HepG2 (cell line): Measurements from ENCODE around the gene NDUFS7. TPM values are rescaled to one million over a fixed set of nuclear protein-coding genes. Genes with fewer than 3 reads are reported as not detected.

ENCODE experiments used
- ATAC-seq: fragments of 200-7000 bp; cut with Tn5 transposase; 3 replicates; pipeline ENCODE4 v1.9.1; 2020; ENCODE audit warnings: mild to moderate bottlenecking, moderate library complexity
- BruUV-seq: library from RNA; stranded (reverse); fragments of 400-500 nt; replicated peaks from 2 replicates; lab custom pipeline; 2021; lab: Mats Ljungman, UMichigan
- CTCF ChIA-PET: fragments of 300-600 bp; formaldehyde crosslinking; extraction: SDS; loops from one replicate; lab custom pipeline; 2021; ENCODE audit warnings: low total read pairs, inconsistent platforms, low intra/inter-chr PET ratio; lab: Yijun Ruan, JAX
- POLR2A ChIA-PET: fragments of 350-600 bp; sonication (Branson Sonifier 250); formaldehyde crosslinking; loops from one replicate; lab custom pipeline; 2020; ENCODE audit warnings: antibody characterized with exemption, inconsistent platforms; lab: Yijun Ruan, JAX
- DNase-seq: peaks from one replicate; pipeline ENCODE4 v3.0.0-alpha.2; 2015; ENCODE audit warnings: low spot score
- FAIRE-seq: peaks from 3 replicates; lab custom pipeline; 2011; peaks lifted over from hg19 to GRCh38; lab: Jason Lieb, UNC
- H2AFZ ChIP-seq: one replicate; pipeline ENCODE4 v1.6.1; 2011; ENCODE audit warnings: low read length, inconsistent platforms
- H3K27ac ChIP-seq: fragments of 300-600 bp; 3 replicates; pipeline ENCODE4 v1.8.0; 2011; ENCODE audit warnings: mixed run types, mild to moderate bottlenecking, mixed read lengths, low read length, inconsistent platforms; ENCODE audit not compliant: insufficient read depth; ENCODE audit errors: extremely low read length
- H3K27me3 ChIP-seq, 2 experiments: fragments of 200-600 bp in 1 of 2; 2 replicates in 1 of 2; 3 replicates in 1 of 2; pipeline versions ENCODE4 v1.6.0 to v1.8.0; 2011; ENCODE audit warnings: low read length in 2 of 2, mild to moderate bottlenecking in 2 of 2, moderate library complexity in 2 of 2, inconsistent platforms in 1 of 2; ENCODE audit not compliant: insufficient read depth in 2 of 2, control insufficient read depth in 1 of 2
- H3K36me3 ChIP-seq, 2 experiments: fragments of 200-600 bp in 1 of 2; replicated peaks in 1 of 2; 2 replicates in 1 of 2; 3 replicates in 1 of 2; pipeline versions ENCODE4 v1.5.1 to v1.8.0; 2011; ENCODE audit warnings: low read length in 2 of 2, inconsistent platforms in 1 of 2; ENCODE audit not compliant: insufficient read depth in 2 of 2, control insufficient read depth in 1 of 2
- H3K4me1 ChIP-seq: 2 replicates; pipeline ENCODE4 v1.5.1; 2012; ENCODE audit warnings: low read length, inconsistent platforms; ENCODE audit not compliant: insufficient read depth
- H3K4me2 ChIP-seq: 2 replicates; pipeline ENCODE4 v1.6.0; 2011; ENCODE audit warnings: low read depth, low read length, inconsistent platforms
- H3K4me3 ChIP-seq, 3 experiments: fragments of 200-600 bp in 1 of 3; sonication (generic), shearing (Covaris generic) in 1 of 3; replicated peaks in 1 of 3; 2 replicates each; pipeline ENCODE4 v1.5.1; 2011 to 2016; ENCODE audit warnings: low read length in 3 of 3, inconsistent platforms in 2 of 3, low read depth in 2 of 3, mild to moderate bottlenecking in 2 of 3, control low read depth in 1 of 3, mixed read lengths in 1 of 3; ENCODE audit not compliant: insufficient read depth in 1 of 3
- H3K79me2 ChIP-seq: one replicate; pipeline ENCODE4 v1.6.1; 2011; ENCODE audit warnings: low read length, inconsistent platforms; ENCODE audit not compliant: insufficient read depth
- H3K9ac ChIP-seq: 2 replicates; pipeline ENCODE4 v1.6.0; 2011; ENCODE audit warnings: mild to moderate bottlenecking, low read depth, low read length, inconsistent platforms; ENCODE audit not compliant: insufficient read depth
- H3K9me3 ChIP-seq: 2 replicates; pipeline ENCODE4 v1.5.1; 2012; ENCODE audit warnings: mild to moderate bottlenecking, low read length
- H4K20me1 ChIP-seq: 2 replicates; pipeline ENCODE4 v1.6.0; 2011; ENCODE audit warnings: inconsistent platforms, mild to moderate bottlenecking, low read length, moderate library complexity; ENCODE audit not compliant: insufficient read depth
- DNMT3B ChIP-seq: conservative IDR thresholded peaks from 2 replicates; pipeline ENCODE4 v1.6.1; 2016; ENCODE audit warnings: missing biosample characterization, control low read depth
- FOXC1 ChIP-seq: sonication (generic); formaldehyde crosslinking; IDR thresholded peaks from 2 replicates; pipeline ENCODE4 v1.8.0; 2022; ENCODE audit warnings: mild to moderate bottlenecking, missing genetic modification reagents, borderline replicate concordance
- NR2F1 ChIP-seq, 2 experiments: fragments of 450-650 bp in 1 of 2; formaldehyde crosslinking in 1 of 2; IDR thresholded peaks; 2 replicates each; pipeline versions ENCODE4 v1.5.0 to v1.6.1; 2016 to 2020; ENCODE audit warnings: mild to moderate bottlenecking in 1 of 2, missing compliant biosample characterization in 1 of 2, missing genetic modification reagents in 1 of 2, moderate library complexity in 1 of 2
- RBFOX2 ChIP-seq: fragments of 200-400 bp; formaldehyde crosslinking; IDR thresholded peaks from 2 replicates; pipeline ENCODE4 v1.6.1; 2017; ENCODE audit warnings: low read depth, mild to moderate bottlenecking, low read length
- XRCC5 ChIP-seq: fragments of 200-400 bp; formaldehyde crosslinking; optimal IDR thresholded peaks from 2 replicates; pipeline ENCODE3; 2017; ENCODE audit warnings: mild to moderate bottlenecking, low read length
- ZNF781 ChIP-seq: sonication (generic); formaldehyde crosslinking; IDR thresholded peaks from 2 replicates; pipeline ENCODE4 v1.5.1; 2020; ENCODE audit warnings: borderline replicate concordance, mild to moderate bottlenecking, missing genetic modification reagents; ENCODE audit errors: not compliant biosample characterization
- ZSCAN22 ChIP-seq: sonication (generic); formaldehyde crosslinking; IDR thresholded peaks from 2 replicates; pipeline ENCODE4 v1.4.0; 2020; ENCODE audit warnings: mild to moderate bottlenecking, missing genetic modification reagents
- WGBS: methylation state at CpG from one replicate; pipeline ENCODE4 v1.1.6; 2017; ENCODE audit warnings: low lambda C conversion rate; 5-methylcytosine and 5-hydroxymethylcytosine counted together
- in situ Hi-C: cut with HindIII; loops from 2 replicates; pipeline ENCODE4 v1.10.0; 2017; ENCODE audit warnings: low pct_unique_long_range_greater_than_20kb; ENCODE audit not compliant: extremely low pct_ligation_motif_present
- intact Hi-C: fragments of 100-400 bp; cut with micrococcal nuclease; formaldehyde crosslinking; loops from one replicate; pipeline ENCODE4 v1.10.0; 2022; ENCODE audit not compliant: unreplicated experiment
- polyA plus RNA-seq, 8 experiments: library from polyadenylated mRNA; depleted of rRNA in 3 of 8; stranded (reverse) in 7 of 8; unstranded in 1 of 8; fragments of >200 nt; fragmentation: Illumina TruSeq in 4 of 8; extraction: Trizol in 4 of 8; gene quantifications; 2 replicates each; pipeline versions ENCODE4 v1.2.1 to v1.2.3, GENCODE V29; 2011 to 2016; ENCODE audit warnings: low read depth in 4 of 8, missing spikeins in 1 of 8, mixed read lengths in 1 of 8; ENCODE audit not compliant: insufficient read depth in 1 of 8
- total RNA-seq, 5 experiments: library from RNA; depleted of rRNA; stranded (reverse); fragments of >200 nt; fragmentation: Illumina TruSeq; extraction: Trizol; gene quantifications; 2 replicates each; pipeline ENCODE4 v1.2.3, GENCODE V29; 2016; ENCODE audit warnings: low read depth in 1 of 5

NDUFS7 gene
- total and polyA plus RNA-seq, 2 of the 13 experiments (the other 11 are each of a cell fraction or from before 2014, with no cell fraction given), result 34.3 to 66.9 TPM

GRCh38 chr19:1360818-1361461 lies 22.8 kb upstream of the NDUFS7 start:
- BruUV-seq, result no TSS peak
- FAIRE-seq (no peak), ATAC-seq (no peak), DNase-seq (no peak)
- CTCF ChIA-PET, result no interaction called here
- H3K9me3 ChIP-seq, result no peaks in the 10 kb centered on the region
- intact Hi-C loops, result no loop called here
- no peak overlapping the region for H3K4me2 ChIP-seq
- H3K36me3 ChIP-seq, result peaks cover 9 to 30% of the 10 kb centered on the region in 2 experiments; a peak in 4 of 5 replicates
- in situ Hi-C loops, result no loop called here
- WGBS, result 97% methylated on average over 18 of the region's 31 CpGs
- H2AFZ ChIP-seq, result no peak overlapping the region
- H3K4me1 ChIP-seq, result peaks cover 10% of the 10 kb centered on the region
- no peak overlapping the region for H3K27ac ChIP-seq
- H3K4me3 ChIP-seq, result no peak overlapping the region
- no peaks in the 10 kb centered on the region for H3K27me3 ChIP-seq
- H3K9ac ChIP-seq, result no peak overlapping the region
- no peaks in the 10 kb centered on the region for H4K20me1 ChIP-seq
- H3K79me2 ChIP-seq, result peaks cover 4% of the 10 kb centered on the region
- TF ChIP-seq RBFOX2 (peak; percentile 53), XRCC5 (no peak), FOXC1 (CRISPR knock-in tag) (no peak), ZSCAN22 (CRISPR knock-in tag) (no peak), DNMT3B (CRISPR knock-in tag) (no peak), NR2F1 (CRISPR knock-in tag; IDR thresholded peaks at IDR 0.05) (no peak), ZNF781 (CRISPR knock-in tag) (no peak)
- POLR2A ChIA-PET, result no interaction called here
